ENCODE results near the gene COMTD1. TPM values are rescaled to one million over a fixed set of nuclear protein-coding genes. Genes with fewer than 3 reads are reported as not detected.

COMTD1 gene
- total and polyA plus RNA-seq, 2 of the 8 experiments (the other 6 are each of a cell fraction or from before 2014, with no cell fraction given) = 31.9 to 42.4 TPM

GRCh38 chr10:75234683-75235374 is 928 bp downstream of the COMTD1 start (continued):
- TF ChIP-seq KDM5A (IDR thresholded peaks at IDR 0.05; ENCODE audit: low read length) = no peak
- no peak for TF ChIP-seq SIRT6 (IDR thresholded peaks at IDR 0.05; ENCODE audit: low read length)
- no peak; a peak in 1 of 4 replicates for TF ChIP-seq RAD21 (IDR thresholded peaks at IDR 0.05 in 1 of 2, conservative IDR thresholded peaks at IDR 0.05 in 1 of 2; ENCODE audit: low read depth in 2 of 2, low read length in 2 of 2)
- no peak for TF ChIP-seq SP1 (IDR thresholded peaks at IDR 0.05; ENCODE audit: low read depth, low read length)
- no peak for TF ChIP-seq NRF1 (IDR thresholded peaks at IDR 0.05; ENCODE audit: low read depth, low read length)
- no peak for TF ChIP-seq JUND (IDR thresholded peaks at IDR 0.05; ENCODE audit: low read length)
- TF ChIP-seq BRCA1 (IDR thresholded peaks at IDR 0.05; ENCODE audit: low read depth, low read length) = no peak
- TF ChIP-seq ASH2L (IDR thresholded peaks at IDR 0.05; ENCODE audit: low read length) = peak; percentile 50
- no peak for TF ChIP-seq USF2 (IDR thresholded peaks at IDR 0.05; ENCODE audit: low read length)
- no peak for TF ChIP-seq MAX (IDR thresholded peaks at IDR 0.05)
- peak in 1 of 2 experiments; percentile 67; a peak in 2 of 4 replicates for TF ChIP-seq SIN3A (conservative IDR thresholded peaks at IDR 0.05 in 1 of 2, IDR thresholded peaks at IDR 0.05 in 1 of 2; ENCODE audit: low read depth in 1 of 2, low read length in 2 of 2)
- TF ChIP-seq CTCF (IDR thresholded peaks at IDR 0.05; ENCODE audit: control extremely low read depth in 1 of 3, insufficient read depth in 1 of 3, low read depth in 1 of 3, low read length in 3 of 3) = peak; percentile 19 to 26 (median 23)
- no peak for TF ChIP-seq GTF2F1 (IDR thresholded peaks at IDR 0.05; ENCODE audit: borderline replicate concordance, low read depth, low read length)
- no peak for TF ChIP-seq SIX5 (IDR thresholded peaks at IDR 0.05; ENCODE audit: low read depth, low read length)
- TF ChIP-seq CREB1 (IDR thresholded peaks at IDR 0.05) = no peak
- TF ChIP-seq TAF7 (optimal IDR thresholded peaks at IDR 0.05; ENCODE audit: borderline replicate concordance, low read depth, low read length) = no peak
- no peak for TF ChIP-seq CBX5 (IDR thresholded peaks at IDR 0.05; ENCODE audit: low read depth, low read length)
- TF ChIP-seq KDM4A (IDR thresholded peaks at IDR 0.05; ENCODE audit: low read depth, low read length, severe bottlenecking) = peak; percentile 66
- TF ChIP-seq RFX5 (IDR thresholded peaks at IDR 0.05; ENCODE audit: borderline replicate concordance, low read depth, low read length) = no peak
- no peak for TF ChIP-seq BCL11A (IDR thresholded peaks at IDR 0.05; ENCODE audit: low read depth in 2 of 2, low read length in 2 of 2)
- no peak for TF ChIP-seq KDM1A (IDR thresholded peaks at IDR 0.05; ENCODE audit: borderline replicate concordance, low read length)
